GM12878 (cell line): ENCODE data around the gene LMF1. TPM values are rescaled to one million over a fixed set of nuclear protein-coding genes. Genes with fewer than 3 reads are reported as not detected.

Source experiments
- ATAC-seq: fragments of 200-7000 bp; cut with Tn5 transposase; 3 replicates; pipeline ENCODE4 v1.9.1; 2020; ENCODE audit warnings: mild to moderate bottlenecking, moderate library complexity
- BruUV-seq: library from RNA; stranded (reverse); fragments of 400-500 nt; replicated peaks from 2 replicates; lab custom pipeline; 2021; lab: Mats Ljungman, UMichigan
- CTCF ChIA-PET: fragments of 300-600 bp; sonication (Branson Sonifier 250); formaldehyde crosslinking; extraction: SDS; loops from one replicate; lab custom pipeline; 2021; ENCODE audit warnings: inconsistent platforms; lab: Yijun Ruan, JAX
- POLR2A ChIA-PET: fragments of 350-600 bp; formaldehyde crosslinking; extraction: SDS; loops from one replicate; lab custom pipeline; 2021; ENCODE audit warnings: inconsistent platforms; lab: Charles Lee
- RAD21 ChIA-PET: fragments of 300-600 bp; sonication (Branson Sonifier 250); formaldehyde crosslinking; loops from one replicate; lab custom pipeline; 2023; ENCODE audit warnings: antibody characterized with exemption; ENCODE audit not compliant: unreplicated experiment; lab: Charles Lee
- SMC1A ChIA-PET: fragments of 300-600 bp; sonication (Branson Sonifier 250); formaldehyde crosslinking; loops from one replicate; lab custom pipeline; 2023; ENCODE audit not compliant: unreplicated experiment, uncharacterized antibody; lab: Charles Lee
- DNase-seq: peaks from one replicate; pipeline ENCODE4 v3.0.0-alpha.2; 2011; ENCODE audit warnings: low read depth, low spot score
- FAIRE-seq: peaks from 3 replicates; lab custom pipeline; 2011; peaks lifted over from hg19 to GRCh38; lab: Jason Lieb, UNC
- H2AFZ ChIP-seq: 2 replicates; pipeline ENCODE4 v1.6.0; 2011; ENCODE audit warnings: low read depth, low read length, control low read depth; ENCODE audit not compliant: control insufficient read depth
- H3K27ac ChIP-seq: 2 replicates; pipeline ENCODE4 v1.5.1; 2011; ENCODE audit warnings: control low read depth; ENCODE audit not compliant: control insufficient read depth, insufficient read depth
- H3K27me3 ChIP-seq, 2 experiments: replicated peaks in 1 of 2; 2 replicates each; pipeline versions ENCODE4 v1.6.0 to v1.6.1; 2011; ENCODE audit warnings: low read length in 1 of 2; ENCODE audit not compliant: control insufficient read depth in 2 of 2, insufficient read depth in 2 of 2
- H3K36me3 ChIP-seq, 2 experiments: 2 replicates each; pipeline ENCODE4 v1.5.1; 2011; ENCODE audit warnings: low read length in 1 of 2; ENCODE audit not compliant: control insufficient read depth in 2 of 2, insufficient read depth in 2 of 2
- H3K4me1 ChIP-seq: 2 replicates; pipeline ENCODE4 v1.6.1; 2011; ENCODE audit warnings: mild to moderate bottlenecking, low read length, moderate library complexity, mixed read lengths; ENCODE audit not compliant: control insufficient read depth, insufficient read depth
- H3K4me2 ChIP-seq: 2 replicates; pipeline ENCODE4 v1.6.0; 2011; ENCODE audit warnings: control low read depth; ENCODE audit not compliant: control insufficient read depth, insufficient read depth
- H3K4me3 ChIP-seq: fragments of 200-600 bp; sonication (generic); 2 replicates; pipeline ENCODE4 v1.5.1; 2016
- H3K79me2 ChIP-seq: 2 replicates; pipeline ENCODE4 v1.6.0; 2011; ENCODE audit warnings: low read length; ENCODE audit not compliant: control insufficient read depth, insufficient read depth
- H3K9ac ChIP-seq: 2 replicates; pipeline ENCODE4 v1.8.0; 2011; ENCODE audit warnings: low read length, control low read depth, mixed read lengths; ENCODE audit not compliant: control insufficient read depth, insufficient read depth
- H3K9me3 ChIP-seq: replicated peaks from 3 replicates; pipeline ENCODE4 v1.5.1; 2011; ENCODE audit warnings: mild to moderate bottlenecking, low read length; ENCODE audit not compliant: control insufficient read depth, insufficient read depth
- H4K20me1 ChIP-seq: 2 replicates; pipeline ENCODE4 v1.6.0; 2011; ENCODE audit not compliant: control insufficient read depth, insufficient read depth
- CEBPB ChIP-seq, 2 experiments: fragments of 150-350 bp in 1 of 2; IDR thresholded peaks; 2 replicates each; pipeline ENCODE4 v1.6.1; 2012 to 2014; ENCODE audit warnings: low read depth in 2 of 2, low read length in 2 of 2, borderline replicate concordance in 1 of 2, inconsistent platforms in 1 of 2
- DPF2 ChIP-seq: fragments of 450-650 bp; IDR thresholded peaks from 2 replicates; pipeline ENCODE4 v1.6.1; 2017; ENCODE audit warnings: mild to moderate bottlenecking
- EED ChIP-seq: sonication (generic); IDR thresholded peaks from 2 replicates; pipeline ENCODE4 v1.6.1; 2016; ENCODE audit warnings: antibody characterized with exemption, low read depth
- MEF2A ChIP-seq: IDR thresholded peaks from 2 replicates; pipeline ENCODE4 v1.6.1; 2011; ENCODE audit warnings: low read depth, mild to moderate bottlenecking, low read length, moderate library complexity; ENCODE audit not compliant: insufficient read depth
- MYB ChIP-seq: fragments of 150-350 bp; IDR thresholded peaks from 2 replicates; pipeline ENCODE4 v1.6.1; 2014; ENCODE audit warnings: mild to moderate bottlenecking, low read depth, low read length, borderline replicate concordance
- NFIC ChIP-seq: IDR thresholded peaks from 2 replicates; pipeline ENCODE4 v1.6.1; 2012; ENCODE audit warnings: low read depth, mild to moderate bottlenecking, inconsistent platforms, low read length, moderate library complexity
- NFYB ChIP-seq: IDR thresholded peaks from 2 replicates; pipeline ENCODE4 v1.6.1; 2011; ENCODE audit warnings: low read depth, mild to moderate bottlenecking, low read length, improper control_type of control experiment, moderate library complexity; ENCODE audit not compliant: insufficient read depth
- NKRF ChIP-seq: fragments of 450-650 bp; conservative IDR thresholded peaks from 2 replicates; pipeline ENCODE4 v1.6.1; 2017; ENCODE audit warnings: mild to moderate bottlenecking, moderate library complexity
- NR2C2 ChIP-seq: IDR thresholded peaks from 2 replicates; pipeline ENCODE4 v1.6.1; 2011; ENCODE audit warnings: borderline replicate concordance, low read depth; ENCODE audit not compliant: control insufficient read depth, insufficient read length
- NR2F1 ChIP-seq: fragments of 450-650 bp; conservative IDR thresholded peaks from 2 replicates; pipeline ENCODE4 v1.6.1; 2017; ENCODE audit warnings: mild to moderate bottlenecking
- RAD51 ChIP-seq: fragments of 450-650 bp; IDR thresholded peaks from 2 replicates; pipeline ENCODE4 v1.6.1; 2016; ENCODE audit warnings: moderate library complexity, mild to moderate bottlenecking, inconsistent platforms
- RUNX3 ChIP-seq: IDR thresholded peaks from 2 replicates; pipeline ENCODE4 v1.6.1; 2012; ENCODE audit warnings: low read length, inconsistent platforms
- STAT1 ChIP-seq: fragments of 450-650 bp; conservative IDR thresholded peaks from 2 replicates; pipeline ENCODE4 v1.6.1; 2014; ENCODE audit warnings: antibody characterized with exemption, mild to moderate bottlenecking
- TCF3 ChIP-seq: IDR thresholded peaks from 2 replicates; pipeline ENCODE4 v1.6.1; 2012; ENCODE audit warnings: low read depth, mild to moderate bottlenecking, low read length, borderline replicate concordance; ENCODE audit not compliant: insufficient read depth
- ZNF217 ChIP-seq: fragments of 450-650 bp; IDR thresholded peaks from 2 replicates; pipeline ENCODE4 v1.6.1; 2017; ENCODE audit warnings: antibody characterized with exemption, mild to moderate bottlenecking
- ZNF24 ChIP-seq: fragments of 450-650 bp; IDR thresholded peaks from 2 replicates; pipeline ENCODE4 v1.6.1; 2017; ENCODE audit warnings: antibody characterized with exemption, mild to moderate bottlenecking
- ZNF274 ChIP-seq: IDR thresholded peaks from one replicate; pipeline ENCODE4 v1.8.0; 2011; ENCODE audit not compliant: insufficient read length, insufficient read depth
- WGBS: methylation state at CpG from one replicate; pipeline ENCODE4 v1.1.6; 2016; ENCODE audit warnings: low lambda C conversion rate; ENCODE audit not compliant: insufficient replicate concordance, insufficient coverage; ENCODE audit errors: missing lambda C conversion rate; 5-methylcytosine and 5-hydroxymethylcytosine counted together
- in situ Hi-C: fragments of 300-500 bp; cut with MboI; formaldehyde crosslinking; loops from 9 replicates; pipeline ENCODE4 v1.14.3; 2018; ENCODE audit warnings: mixed read lengths
- intact Hi-C: fragments of 100-400 bp; cut with micrococcal nuclease; formaldehyde crosslinking; loops from one replicate; pipeline ENCODE4 v1.14.2; 2022; ENCODE audit not compliant: unreplicated experiment
- polyA plus RNA-seq, 11 experiments: library from polyadenylated mRNA; depleted of rRNA in 4 of 11; unstranded in 6 of 11; stranded (reverse) in 5 of 11; fragments of >200 nt; fragmentation: Nextera tagmentation in 4 of 11; fragmentation: Illumina TruSeq in 1 of 11; extraction: Ambion mirVana in 4 of 11; extraction: Trizol in 1 of 11; gene quantifications; 1 replicate in 1 of 11; 2 replicates in 10 of 11; pipeline versions ENCODE4 v1.2.1 to v1.2.3, GENCODE V29; 2011 to 2016; ENCODE audit warnings: inconsistent platforms in 2 of 11, missing spikeins in 2 of 11, low read depth in 1 of 11
- total RNA-seq, 4 experiments: library from RNA; depleted of rRNA in 3 of 4; stranded (reverse); fragments of >200 nt in 3 of 4; fragmentation: Illumina TruSeq in 1 of 4; extraction: Trizol in 1 of 4; gene quantifications; 2 replicates each; pipeline versions ENCODE4 v1.2.1 to v1.2.3, GENCODE V29; 2013 to 2021

Gene LMF1
- total and polyA plus RNA-seq, 10 of the 15 experiments (the other 5 are each of a cell fraction or from before 2014, with no cell fraction given): 0.18 to 3.2 (median 1.4) TPM; not detected in 1

GRCh38 chr16:1020091-1020399, 49.3 kb upstream of the LMF1 start:
- ChIA-PET RAD21 (no interaction called here), SMC1A (no interaction called here), CTCF (no interaction called here)
- FAIRE-seq (no peak), ATAC-seq (no peak)
- no peak overlapping the region for H2AFZ ChIP-seq
- H3K4me1 ChIP-seq: no peaks in the 10 kb centered on the region
- H3K9ac ChIP-seq: no peak overlapping the region
- H4K20me1 ChIP-seq: no peaks in the 10 kb centered on the region
- BruUV-seq: no TSS peak
- H3K79me2 ChIP-seq: no peaks in the 10 kb centered on the region
- no peak overlapping the region for H3K4me3 ChIP-seq
- in situ Hi-C loops: no loop called here
- H3K27ac ChIP-seq: no peak overlapping the region
- intact Hi-C loops: no loop called here
- no peaks in the 10 kb centered on the region for H3K27me3 ChIP-seq
- no peak for TF ChIP-seq NR2C2
- no peak for TF ChIP-seq EED
- no peak for TF ChIP-seq RAD51
- no peak for TF ChIP-seq NFIC
- no peak for TF ChIP-seq TCF3
- TF ChIP-seq RUNX3: no peak
- no peak for TF ChIP-seq MYB
- TF ChIP-seq DPF2: no peak
- TF ChIP-seq STAT1: no peak
- TF ChIP-seq CEBPB (IDR thresholded peaks at IDR 0.05; ENCODE audit: borderline replicate concordance in 1 of 2, low read depth in 2 of 2, low read length in 2 of 2): no peak
- no peak for TF ChIP-seq NFYB
- no peak for TF ChIP-seq MEF2A
- TF ChIP-seq ZNF274: no peak
- TF ChIP-seq ZNF217: no peak
- no peak for TF ChIP-seq NKRF
- no peak for TF ChIP-seq ZNF24
- TF ChIP-seq NR2F1: no peak
- TF ChIP-seq, all 136 proteins: peak for 0
- no peak for DNase-seq
- Histone ChIP-seq H3K36me3 (no peaks in the 10 kb centered on the region), H3K9me3 (no peaks in the 10 kb centered on the region), H3K4me2 (no peak overlapping the region)
- POLR2A ChIA-PET: no interaction called here
- 48% methylated on average over 11 of the region's 11 CpGs for WGBS
